HEK293 (cell line): Measurements from ENCODE around the gene PAEP.

Source experiments
- CTCF ChIA-PET: fragments of 350-600 bp; formaldehyde crosslinking; extraction: SDS; loops from one replicate; lab custom pipeline; 2021; ENCODE audit warnings: antibody characterized with exemption; lab: Yijun Ruan, JAX
- POLR2A ChIA-PET: fragments of 300-600 bp; formaldehyde crosslinking; extraction: SDS; loops from one replicate; lab custom pipeline; 2020; ENCODE audit warnings: antibody characterized with exemption, inconsistent platforms; lab: Yijun Ruan, JAX
- H3K27ac ChIP-seq: fragments of 200-500 bp; sonication (Bioruptor generic); 2 replicates; pipeline ENCODE4 v1.5.1; 2014; ENCODE audit warnings: low read depth, low read length, control low read depth, inconsistent platforms; ENCODE audit errors: extremely low read depth
- H3K36me3 ChIP-seq, 2 experiments: fragments of 200-500 bp in 1 of 2; sonication (Bioruptor generic) in 1 of 2; 1 replicate in 1 of 2; 2 replicates in 1 of 2; pipeline ENCODE4 v1.5.1; 2014 to 2017; ENCODE audit warnings: inconsistent platforms in 2 of 2, low read length in 2 of 2; ENCODE audit not compliant: control insufficient read depth in 2 of 2, insufficient read depth in 1 of 2
- H3K4me1 ChIP-seq: fragments of 200-500 bp; sonication (Bioruptor generic); 2 replicates; pipeline ENCODE4 v1.5.1; 2014; ENCODE audit warnings: mild to moderate bottlenecking, low read length, inconsistent platforms; ENCODE audit not compliant: control insufficient read depth, insufficient read depth
- H3K4me3 ChIP-seq: 2 replicates; pipeline ENCODE4 v1.5.1; 2011; ENCODE audit warnings: low read depth, mild to moderate bottlenecking, control low read depth, low read length, moderate library complexity
- H3K9me3 ChIP-seq: fragments of 200-500 bp; sonication (Bioruptor generic); 2 replicates; pipeline ENCODE4 v1.5.1; 2014; ENCODE audit warnings: low read depth, low read length, inconsistent platforms; ENCODE audit not compliant: control insufficient read depth, insufficient read depth
- GFI1B ChIP-seq: fragments of 450-650 bp; formaldehyde crosslinking; IDR thresholded peaks from 2 replicates; pipeline ENCODE4 v1.5.1; 2016; ENCODE audit warnings: missing biosample characterization, missing genetic modification characterization
- SALL2 ChIP-seq: fragments of 450-650 bp; formaldehyde crosslinking; IDR thresholded peaks from 2 replicates; pipeline ENCODE4 v1.5.0; 2017; ENCODE audit warnings: missing biosample characterization, mild to moderate bottlenecking, missing genetic modification characterization, borderline replicate concordance
- SCRT1 ChIP-seq: fragments of 450-650 bp; formaldehyde crosslinking; IDR thresholded peaks from 2 replicates; pipeline ENCODE4 v1.5.1; 2016; ENCODE audit warnings: missing biosample characterization, missing genetic modification characterization, borderline replicate concordance
- YY1 ChIP-seq: fragments of 450-650 bp; formaldehyde crosslinking; IDR thresholded peaks from 2 replicates; pipeline ENCODE4 v1.5.1; 2018; ENCODE audit warnings: missing biosample characterization, missing genetic modification characterization
- ZNF211 ChIP-seq: fragments of 450-650 bp; formaldehyde crosslinking; IDR thresholded peaks from 2 replicates; pipeline ENCODE4 v1.5.1; 2016; ENCODE audit warnings: low read depth, missing biosample characterization, missing genetic modification characterization
- ZNF248 ChIP-seq: fragments of 450-650 bp; formaldehyde crosslinking; IDR thresholded peaks from 2 replicates; pipeline ENCODE4 v1.5.1; 2017; ENCODE audit warnings: missing biosample characterization, missing genetic modification characterization
- ZNF311 ChIP-seq: fragments of 450-650 bp; formaldehyde crosslinking; IDR thresholded peaks from 2 replicates; pipeline ENCODE4 v1.5.1; 2017; ENCODE audit warnings: missing biosample characterization, missing genetic modification characterization, borderline replicate concordance
- ZNF433 ChIP-seq: fragments of 450-650 bp; formaldehyde crosslinking; IDR thresholded peaks from 2 replicates; pipeline ENCODE4 v1.5.1; 2016; ENCODE audit warnings: missing biosample characterization, missing genetic modification characterization, low read depth
- ZNF585B ChIP-seq: fragments of 450-650 bp; formaldehyde crosslinking; IDR thresholded peaks from 2 replicates; pipeline ENCODE4 v1.5.1; 2016; ENCODE audit warnings: missing biosample characterization, missing genetic modification characterization
- ZNF600 ChIP-seq: fragments of 450-650 bp; formaldehyde crosslinking; IDR thresholded peaks from 2 replicates; pipeline ENCODE4 v1.5.1; 2016; ENCODE audit warnings: missing biosample characterization, missing genetic modification characterization
- ZNF777 ChIP-seq: fragments of 450-650 bp; formaldehyde crosslinking; IDR thresholded peaks from 2 replicates; pipeline ENCODE4 v1.5.1; 2017; ENCODE audit warnings: missing biosample characterization, missing genetic modification characterization, borderline replicate concordance
- ZSCAN16 ChIP-seq: fragments of 450-650 bp; formaldehyde crosslinking; IDR thresholded peaks from 2 replicates; pipeline ENCODE4 v1.5.1; 2016; ENCODE audit warnings: missing biosample characterization, missing genetic modification characterization
- ZXDB ChIP-seq: fragments of 450-650 bp; formaldehyde crosslinking; IDR thresholded peaks from 2 replicates; pipeline ENCODE4 v1.5.1; 2016; ENCODE audit warnings: missing biosample characterization, missing genetic modification characterization
- TF ChIP-seq, protein P1 (sequence below): fragments of 450-650 bp; formaldehyde crosslinking; IDR thresholded peaks from 2 replicates; pipeline ENCODE4 v1.5.1; 2016; ENCODE audit warnings: missing biosample characterization, missing genetic modification characterization
- TF ChIP-seq, protein P2 (sequence below): fragments of 450-650 bp; formaldehyde crosslinking; IDR thresholded peaks from 2 replicates; pipeline ENCODE4 v1.5.1; 2017; ENCODE audit warnings: missing biosample characterization, missing genetic modification characterization
- TF ChIP-seq, protein P3 (sequence below): fragments of 450-650 bp; formaldehyde crosslinking; IDR thresholded peaks from 2 replicates; pipeline ENCODE4 v1.5.1; 2016; ENCODE audit warnings: missing biosample characterization, missing genetic modification characterization
- TF ChIP-seq, protein P4 (sequence below): fragments of 450-650 bp; formaldehyde crosslinking; IDR thresholded peaks from 2 replicates; pipeline ENCODE4 v1.5.1; 2016; ENCODE audit warnings: missing biosample characterization, missing genetic modification characterization

PAEP gene

DNA sequence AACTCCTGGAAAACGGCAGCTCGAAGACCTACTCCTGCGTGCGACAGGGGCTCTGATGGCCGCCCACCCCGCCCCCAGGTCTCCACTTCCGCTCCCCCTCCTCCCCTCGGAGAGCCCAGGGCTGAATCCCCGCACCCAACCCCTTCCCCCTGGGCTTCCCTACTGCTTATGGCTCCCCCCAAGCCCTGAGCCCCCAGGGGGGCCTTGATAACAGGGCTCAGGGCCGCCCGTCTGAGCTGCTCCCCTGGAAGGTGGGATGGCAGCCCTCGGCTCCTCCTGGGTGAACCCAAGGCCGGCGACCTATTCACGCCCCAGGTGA is 47.4 kb downstream of the PAEP start:
- POLR2A ChIA-PET: interaction anchor here (1.0 kb wide), 1 partner anchor 17 kb away, joined by 7 read pairs; no protein-coding TSS in a partner anchor

DNA sequence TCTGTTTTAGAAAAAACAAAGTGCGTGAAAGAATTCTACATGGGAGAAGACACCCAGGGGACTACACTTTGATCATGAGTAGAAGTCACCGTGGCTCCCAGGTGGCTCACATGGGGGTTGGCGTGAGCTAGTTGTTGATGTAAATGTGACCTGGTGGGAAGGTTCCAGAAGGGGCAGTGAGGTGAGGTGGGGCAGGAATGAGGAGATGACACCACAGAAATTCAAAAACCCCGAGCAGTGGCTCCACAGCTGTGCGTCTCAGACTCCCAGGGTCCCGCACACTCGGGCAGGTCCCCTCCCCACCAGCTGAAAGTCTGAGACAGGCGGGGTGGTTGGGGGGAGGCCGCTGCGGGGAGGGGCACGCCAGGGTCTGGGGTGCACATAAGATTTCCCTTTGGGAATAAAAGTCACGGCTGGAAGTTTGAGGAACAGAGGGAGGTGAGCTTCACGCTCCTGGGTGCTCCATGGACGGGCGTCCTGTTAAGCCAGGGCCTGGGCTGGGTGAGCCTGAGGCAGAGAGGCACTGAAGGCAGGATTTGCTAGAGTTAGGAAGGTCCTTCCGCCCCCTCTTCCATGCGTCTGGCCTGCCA is 47.9 kb downstream of the PAEP start:
- H3K4me1 ChIP-seq: no peaks in the 10 kb centered on the region
- ChIA-PET POLR2A (interaction anchor here (1.0 kb wide), 1 partner anchor 17 kb away, joined by 7 read pairs; no protein-coding TSS in a partner anchor), CTCF (no interaction called here)
- no peak overlapping the region for H3K4me3 ChIP-seq
- no peak overlapping the region for H3K27ac ChIP-seq
- no peaks in the 10 kb centered on the region for H3K9me3 ChIP-seq
- TF ChIP-seq ZXDB (tag by site-specific recombination) (no peak), ZNF211 (tag by site-specific recombination) (no peak), ZNF777 (tag by site-specific recombination) (no peak), ZNF248 (tag by site-specific recombination) (no peak), GFI1B (no peak), SALL2 (tag by site-specific recombination) (no peak), ZNF433 (tag by site-specific recombination) (no peak), ZSCAN16 (no peak), YY1 (tag by site-specific recombination) (no peak)
- no peaks in the 10 kb centered on the region for H3K36me3 ChIP-seq

More for the DNA sequence above, 47.4 kb downstream of the PAEP start:
- TF ChIP-seq, protein P1, sequence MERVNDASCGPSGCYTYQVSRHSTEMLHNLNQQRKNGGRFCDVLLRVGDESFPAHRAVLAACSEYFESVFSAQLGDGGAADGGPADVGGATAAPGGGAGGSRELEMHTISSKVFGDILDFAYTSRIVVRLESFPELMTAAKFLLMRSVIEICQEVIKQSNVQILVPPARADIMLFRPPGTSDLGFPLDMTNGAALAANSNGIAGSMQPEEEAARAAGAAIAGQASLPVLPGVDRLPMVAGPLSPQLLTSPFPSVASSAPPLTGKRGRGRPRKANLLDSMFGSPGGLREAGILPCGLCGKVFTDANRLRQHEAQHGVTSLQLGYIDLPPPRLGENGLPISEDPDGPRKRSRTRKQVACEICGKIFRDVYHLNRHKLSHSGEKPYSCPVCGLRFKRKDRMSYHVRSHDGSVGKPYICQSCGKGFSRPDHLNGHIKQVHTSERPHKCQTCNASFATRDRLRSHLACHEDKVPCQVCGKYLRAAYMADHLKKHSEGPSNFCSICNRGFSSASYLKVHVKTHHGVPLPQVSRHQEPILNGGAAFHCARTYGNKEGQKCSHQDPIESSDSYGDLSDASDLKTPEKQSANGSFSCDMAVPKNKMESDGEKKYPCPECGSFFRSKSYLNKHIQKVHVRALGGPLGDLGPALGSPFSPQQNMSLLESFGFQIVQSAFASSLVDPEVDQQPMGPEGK: no peak
- no peak for TF ChIP-seq ZNF311 (tag by site-specific recombination)
- TF ChIP-seq, protein P2, sequence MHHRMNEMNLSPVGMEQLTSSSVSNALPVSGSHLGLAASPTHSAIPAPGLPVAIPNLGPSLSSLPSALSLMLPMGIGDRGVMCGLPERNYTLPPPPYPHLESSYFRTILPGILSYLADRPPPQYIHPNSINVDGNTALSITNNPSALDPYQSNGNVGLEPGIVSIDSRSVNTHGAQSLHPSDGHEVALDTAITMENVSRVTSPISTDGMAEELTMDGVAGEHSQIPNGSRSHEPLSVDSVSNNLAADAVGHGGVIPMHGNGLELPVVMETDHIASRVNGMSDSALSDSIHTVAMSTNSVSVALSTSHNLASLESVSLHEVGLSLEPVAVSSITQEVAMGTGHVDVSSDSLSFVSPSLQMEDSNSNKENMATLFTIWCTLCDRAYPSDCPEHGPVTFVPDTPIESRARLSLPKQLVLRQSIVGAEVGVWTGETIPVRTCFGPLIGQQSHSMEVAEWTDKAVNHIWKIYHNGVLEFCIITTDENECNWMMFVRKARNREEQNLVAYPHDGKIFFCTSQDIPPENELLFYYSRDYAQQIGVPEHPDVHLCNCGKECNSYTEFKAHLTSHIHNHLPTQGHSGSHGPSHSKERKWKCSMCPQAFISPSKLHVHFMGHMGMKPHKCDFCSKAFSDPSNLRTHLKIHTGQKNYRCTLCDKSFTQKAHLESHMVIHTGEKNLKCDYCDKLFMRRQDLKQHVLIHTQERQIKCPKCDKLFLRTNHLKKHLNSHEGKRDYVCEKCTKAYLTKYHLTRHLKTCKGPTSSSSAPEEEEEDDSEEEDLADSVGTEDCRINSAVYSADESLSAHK (tag by site-specific recombination): no peak
- no peak for TF ChIP-seq ZNF585B (tag by site-specific recombination)
- no peak for TF ChIP-seq SCRT1 (tag by site-specific recombination)
- TF ChIP-seq ZNF600 (tag by site-specific recombination): no peak
- TF ChIP-seq, protein P3, sequence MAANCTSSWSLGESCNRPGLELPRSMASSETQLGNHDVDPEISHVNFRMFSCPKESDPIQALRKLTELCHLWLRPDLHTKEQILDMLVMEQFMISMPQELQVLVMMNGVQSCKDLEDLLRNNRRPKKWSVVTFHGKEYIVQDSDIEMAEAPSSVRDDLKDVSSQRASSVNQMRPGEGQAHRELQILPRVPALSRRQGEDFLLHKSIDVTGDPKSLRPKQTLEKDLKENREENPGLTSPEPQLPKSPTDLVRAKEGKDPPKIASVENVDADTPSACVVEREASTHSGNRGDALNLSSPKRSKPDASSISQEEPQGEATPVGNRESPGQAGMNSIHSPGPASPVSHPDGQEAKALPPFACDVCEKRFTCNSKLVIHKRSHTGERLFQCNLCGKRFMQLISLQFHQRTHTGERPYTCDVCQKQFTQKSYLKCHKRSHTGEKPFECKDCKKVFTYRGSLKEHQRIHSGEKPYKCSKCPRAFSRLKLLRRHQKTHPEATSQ (tag by site-specific recombination): no peak
- TF ChIP-seq, protein P4, sequence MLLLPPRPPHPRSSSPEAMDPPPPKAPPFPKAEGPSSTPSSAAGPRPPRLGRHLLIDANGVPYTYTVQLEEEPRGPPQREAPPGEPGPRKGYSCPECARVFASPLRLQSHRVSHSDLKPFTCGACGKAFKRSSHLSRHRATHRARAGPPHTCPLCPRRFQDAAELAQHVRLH (tag by site-specific recombination): no peak
- TF ChIP-seq, all 188 proteins: peak for 0
- H3K9me3 ChIP-seq: no peaks in the 10 kb centered on the region
- no peak overlapping the region for H3K4me3 ChIP-seq
- CTCF ChIA-PET: no interaction called here
- no peaks in the 10 kb centered on the region for H3K4me1 ChIP-seq
- no peak overlapping the region for H3K27ac ChIP-seq
- H3K36me3 ChIP-seq: no peaks in the 10 kb centered on the region
